HUES6 (cell line): ENCODE measurements around the gene BCAT1.

ENCODE experiments used
- H3K27ac ChIP-seq: 2 replicates; pipeline ENCODE4 v1.7.0; 2013; ENCODE audit warnings: low read depth, mild to moderate bottlenecking, low read length, inconsistent platforms
- H3K27me3 ChIP-seq: 2 replicates; pipeline ENCODE4 v1.6.1; 2013; ENCODE audit warnings: low read length; ENCODE audit not compliant: control insufficient read depth, insufficient read depth
- H3K36me3 ChIP-seq: 2 replicates; pipeline ENCODE4 v1.6.1; 2013; ENCODE audit warnings: low read length; ENCODE audit not compliant: control insufficient read depth, insufficient read depth
- H3K4me1 ChIP-seq: 2 replicates; pipeline ENCODE4 v1.6.1; 2013; ENCODE audit warnings: low read length; ENCODE audit not compliant: control insufficient read depth, insufficient read depth
- H3K4me3 ChIP-seq: 2 replicates; pipeline ENCODE4 v1.5.1; 2013; ENCODE audit warnings: low read depth, low read length
- H3K9ac ChIP-seq: one replicate; pipeline ENCODE4 v1.6.1; 2013; ENCODE audit warnings: mild to moderate bottlenecking, low read length
- H3K9me3 ChIP-seq: 2 replicates; pipeline ENCODE4 v1.6.1; 2013; ENCODE audit warnings: low read depth, low read length; ENCODE audit not compliant: control insufficient read depth, insufficient read depth

Gene BCAT1

DNA sequence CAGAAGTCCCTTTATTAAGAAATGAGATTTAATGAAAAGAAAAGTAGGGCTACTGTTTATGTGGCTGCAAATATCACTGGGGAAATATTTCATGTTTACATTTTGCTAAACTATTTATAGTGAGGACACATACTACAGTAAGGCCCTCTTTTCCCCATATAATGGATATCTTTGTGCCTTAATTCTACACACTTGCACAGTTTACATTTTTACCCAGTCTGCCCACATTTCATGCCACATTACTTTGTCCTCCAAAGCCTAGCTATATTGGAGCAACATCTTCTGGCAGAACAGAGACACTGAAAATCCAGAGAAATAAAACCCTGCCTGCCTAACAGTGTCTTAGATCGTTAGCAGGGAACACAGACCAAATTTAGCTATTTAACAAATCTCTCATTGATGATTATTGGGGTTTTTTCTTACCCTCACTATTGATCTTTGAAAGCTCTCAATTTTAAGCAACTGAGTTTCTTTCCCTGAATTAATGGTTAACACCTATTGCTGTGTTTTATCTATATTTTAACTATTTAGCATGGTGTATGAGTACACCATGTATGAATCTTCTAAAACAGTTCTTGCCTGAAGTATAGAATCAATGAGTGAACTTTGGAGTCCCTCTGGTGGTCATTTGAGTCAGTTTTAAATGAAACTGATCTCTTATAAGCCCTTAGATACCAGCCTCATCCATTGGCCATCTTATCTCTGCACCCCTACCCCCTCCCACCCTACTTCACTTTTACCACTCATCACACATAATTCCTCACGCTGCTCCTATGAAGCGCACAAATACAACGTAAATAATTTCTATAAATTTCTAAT, 170.2 kb downstream of the BCAT1 start:
- no peak overlapping the region for H3K27ac ChIP-seq
- no peak overlapping the region for H3K9ac ChIP-seq
- no peaks in the 10 kb centered on the region for H3K9me3 ChIP-seq
- no peaks in the 10 kb centered on the region for H3K4me1 ChIP-seq
- no peaks in the 10 kb centered on the region for H3K27me3 ChIP-seq
- H3K36me3 ChIP-seq: no peaks in the 10 kb centered on the region
- no peak overlapping the region for H3K4me3 ChIP-seq

- H3K9ac ChIP-seq: no peak overlapping the region
- no peaks in the 10 kb centered on the region for H3K9me3 ChIP-seq
- H3K36me3 ChIP-seq: no peaks in the 10 kb centered on the region
- no peak overlapping the region for H3K27ac ChIP-seq
- H3K4me3 ChIP-seq: no peak overlapping the region
- H3K27me3 ChIP-seq: no peaks in the 10 kb centered on the region
- H3K4me1 ChIP-seq: no peaks in the 10 kb centered on the region
Measured at GRCh38 chr12:24777359-24777758, 171.5 kb downstream of the BCAT1 start.

- Histone ChIP-seq H3K4me3 (no peak overlapping the region), H3K4me1 (no peaks in the 10 kb centered on the region), H3K9ac (no peak overlapping the region), H3K36me3 (no peaks in the 10 kb centered on the region), H3K9me3 (no peaks in the 10 kb centered on the region), H3K27me3 (no peaks in the 10 kb centered on the region), H3K27ac (no peak overlapping the region)
Measured at GRCh38 chr12:24776861-24777260, 172.0 kb downstream of the BCAT1 start.

- H3K4me1 ChIP-seq: no peaks in the 10 kb centered on the region
- H3K27me3 ChIP-seq: no peaks in the 10 kb centered on the region
- H3K9me3 ChIP-seq: no peaks in the 10 kb centered on the region
Measured at GRCh38 chr12:24775073-24775472, 173.8 kb downstream of the BCAT1 start.

DNA sequence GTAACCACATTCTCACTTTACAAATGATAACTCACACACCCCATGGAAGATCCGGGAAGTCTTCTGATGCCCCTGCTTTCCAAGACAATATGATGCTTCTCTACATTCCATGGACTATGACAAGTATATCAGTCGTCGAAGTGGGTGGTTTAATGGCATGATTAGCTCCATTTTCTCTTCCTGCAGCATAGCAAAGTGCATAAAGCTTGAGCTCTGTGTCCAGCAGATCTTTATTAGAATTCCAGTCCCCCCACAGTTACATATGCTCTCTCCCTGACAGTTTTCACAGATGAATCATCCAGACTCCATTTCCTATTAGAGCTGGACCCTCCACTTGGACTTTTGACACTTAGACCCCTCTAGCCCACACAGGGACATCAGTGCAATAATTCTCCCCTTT, 174.9 kb downstream of the BCAT1 start:
- no peaks in the 10 kb centered on the region for H3K4me1 ChIP-seq
- no peaks in the 10 kb centered on the region for H3K9me3 ChIP-seq
- no peak overlapping the region for H3K4me3 ChIP-seq
- no peaks in the 10 kb centered on the region for H3K36me3 ChIP-seq
- no peaks in the 10 kb centered on the region for H3K27me3 ChIP-seq
- no peak overlapping the region for H3K9ac ChIP-seq
- H3K27ac ChIP-seq: no peak overlapping the region

More at GRCh38 chr12:24775073-24775472, 173.8 kb downstream of the BCAT1 start:
- no peak overlapping the region for H3K27ac ChIP-seq
- no peak overlapping the region for H3K9ac ChIP-seq
- no peak overlapping the region for H3K4me3 ChIP-seq
- no peaks in the 10 kb centered on the region for H3K36me3 ChIP-seq

DNA sequence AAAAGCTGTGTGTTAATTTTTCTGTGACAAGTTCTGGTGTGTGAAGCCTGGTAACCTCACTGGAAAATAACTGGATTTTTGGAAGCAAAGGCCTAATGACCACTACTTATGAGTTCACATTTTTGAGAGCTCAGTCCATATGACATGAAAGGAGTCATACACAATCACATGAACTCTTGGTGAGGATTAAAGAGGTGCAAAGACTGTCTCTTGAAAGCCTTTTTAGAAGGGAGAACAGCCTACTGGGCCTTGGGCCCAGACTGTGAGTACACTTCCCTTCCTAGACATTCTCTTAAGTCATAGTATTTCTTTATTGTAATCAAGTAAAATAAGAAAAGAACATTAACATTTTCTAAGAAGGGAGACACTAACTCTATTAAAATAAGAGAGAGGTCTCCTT, 176.1 kb downstream of the BCAT1 start:
- H3K9me3 ChIP-seq: no peaks in the 10 kb centered on the region
- no peak overlapping the region for H3K4me3 ChIP-seq
- H3K4me1 ChIP-seq: no peaks in the 10 kb centered on the region
- H3K27me3 ChIP-seq: no peaks in the 10 kb centered on the region
- no peak overlapping the region for H3K9ac ChIP-seq
- no peak overlapping the region for H3K27ac ChIP-seq
- no peaks in the 10 kb centered on the region for H3K36me3 ChIP-seq

- peaks cover 7% of the 10 kb centered on the region; the same call in 1 of the 2 replicates for H3K9me3 ChIP-seq
- H3K4me3 ChIP-seq: no peak overlapping the region
- H3K4me1 ChIP-seq: no peaks in the 10 kb centered on the region
- H3K27ac ChIP-seq: no peak overlapping the region
- H3K27me3 ChIP-seq: no peaks in the 10 kb centered on the region
- no peaks in the 10 kb centered on the region for H3K36me3 ChIP-seq
- H3K9ac ChIP-seq: no peak overlapping the region
Measured at GRCh38 chr12:24770821-24771220, 178.1 kb downstream of the BCAT1 start.

DNA sequence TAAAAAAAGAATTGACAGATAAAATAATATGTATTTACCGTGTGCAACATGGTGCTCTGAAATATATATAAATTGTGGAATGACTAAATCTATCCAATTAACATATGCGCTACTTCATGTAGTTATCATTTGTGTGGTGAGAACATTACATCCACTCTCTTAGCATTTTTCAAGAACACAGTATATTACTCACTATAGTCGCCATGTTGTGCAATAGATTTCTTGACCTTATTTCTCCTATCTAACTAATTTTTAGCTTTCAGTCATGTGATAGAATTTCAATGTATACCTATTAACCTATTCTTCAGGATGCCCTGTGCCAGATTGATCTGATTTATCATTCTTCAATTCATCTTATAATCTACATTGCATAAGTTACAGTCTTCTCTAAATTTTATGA, 178.6 kb downstream of the BCAT1 start:
- Histone ChIP-seq H3K27me3 (no peaks in the 10 kb centered on the region), H3K4me1 (no peaks in the 10 kb centered on the region), H3K9ac (no peak overlapping the region), H3K27ac (no peak overlapping the region), H3K36me3 (no peaks in the 10 kb centered on the region), H3K4me3 (no peak overlapping the region), H3K9me3 (peaks cover 7% of the 10 kb centered on the region; the same call in 1 of the 2 replicates)

DNA sequence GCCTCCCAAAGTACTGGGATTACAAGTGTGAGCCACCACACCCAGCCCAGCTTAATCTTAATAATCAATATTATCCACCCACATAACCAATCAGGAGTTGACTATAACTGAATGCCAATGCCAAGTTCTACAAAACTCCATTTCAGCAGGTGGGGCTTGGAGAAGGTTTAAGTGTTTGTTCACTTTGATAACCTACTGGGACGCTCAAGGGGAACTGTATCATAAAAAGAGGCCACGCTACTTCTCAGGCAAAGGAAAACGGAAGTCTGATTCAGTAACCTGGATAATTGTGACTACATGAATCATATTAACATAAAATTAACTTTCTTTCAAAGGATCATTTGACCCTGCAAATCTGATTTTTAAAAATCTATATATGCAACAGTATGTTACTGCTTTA, 179.2 kb downstream of the BCAT1 start:
- Histone ChIP-seq H3K9ac (no peak overlapping the region), H3K4me1 (no peaks in the 10 kb centered on the region), H3K36me3 (no peaks in the 10 kb centered on the region), H3K4me3 (no peak overlapping the region), H3K9me3 (peaks cover 7% of the 10 kb centered on the region; the same call in 1 of the 2 replicates), H3K27me3 (no peaks in the 10 kb centered on the region), H3K27ac (no peak overlapping the region)

GRCh38 chr12:24768415-24768814, 180.5 kb downstream of the BCAT1 start:
- no peaks in the 10 kb centered on the region for H3K27me3 ChIP-seq
- H3K36me3 ChIP-seq: no peaks in the 10 kb centered on the region
- H3K4me1 ChIP-seq: no peaks in the 10 kb centered on the region
- no peak overlapping the region for H3K4me3 ChIP-seq
- H3K9me3 ChIP-seq: peaks cover 7% of the 10 kb centered on the region; the same call in 1 of the 2 replicates
- no peak overlapping the region for H3K27ac ChIP-seq
- H3K9ac ChIP-seq: no peak overlapping the region

DNA sequence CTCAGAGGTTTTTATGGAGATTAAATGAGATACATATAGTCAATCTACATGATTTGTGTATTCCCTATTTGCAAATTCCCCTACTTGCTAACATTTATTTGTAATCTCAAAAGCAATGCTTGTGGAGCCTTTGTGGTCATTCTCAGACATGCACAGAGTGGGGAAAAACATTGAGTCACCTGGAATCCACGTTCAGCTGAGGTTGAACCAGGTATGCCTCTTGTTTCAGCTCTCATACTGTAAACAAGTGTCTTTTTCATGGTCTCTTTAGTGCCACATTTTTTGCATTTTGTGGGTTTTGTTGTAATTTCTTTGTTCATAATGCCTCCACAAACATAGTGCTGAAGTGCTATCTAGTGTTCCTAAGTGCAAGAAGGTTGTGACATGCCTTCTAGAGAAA, 181.9 kb downstream of the BCAT1 start:
- Histone ChIP-seq H3K4me1 (no peaks in the 10 kb centered on the region), H3K9ac (no peak overlapping the region), H3K36me3 (no peaks in the 10 kb centered on the region), H3K27me3 (no peaks in the 10 kb centered on the region), H3K27ac (no peak overlapping the region), H3K4me3 (no peak overlapping the region), H3K9me3 (peaks cover 7% of the 10 kb centered on the region; the same call in 1 of the 2 replicates)
